Inflammatory macrophage treated with lipopolysaccharide for 4 hours (primary cell): ENCODE results near the gene TPD52L2.

Experiments
- DNase-seq: peaks from one replicate; pipeline ENCODE4 v3.0.0-alpha.2; 2020

TPD52L2 gene

GRCh38 chr20:63881451-63882226 is 16.6 kb downstream of the TPD52L2 start:
- DNase-seq = no peak

- DNase-seq = no peak
Observed at GRCh38 chr20:63882257-63883200, 17.5 kb downstream of the TPD52L2 start.

GRCh38 chr20:63883201-63883593 is 18.1 kb downstream of the TPD52L2 start:
- DNase-seq = no peak

GRCh38 chr20:63884506-63885263 is 19.6 kb downstream of the TPD52L2 start:
- DNase-seq = no peak

- DNase-seq = no peak
Observed at GRCh38 chr20:63885264-63886053, 20.4 kb downstream of the TPD52L2 start.

- no peak for DNase-seq
Observed at GRCh38 chr20:63886054-63886419, 21.0 kb downstream of the TPD52L2 start.

GRCh38 chr20:63886921-63887320 is 21.9 kb downstream of the TPD52L2 start:
- DNase-seq = no peak

GRCh38 chr20:63889241-63890200 is 24.5 kb downstream of the TPD52L2 start:
- DNase-seq = peak; percentile 93

GRCh38 chr20:63890201-63890576 is 25.1 kb downstream of the TPD52L2 start:
- peak; percentile 50 for DNase-seq

- no peak for DNase-seq
Observed at GRCh38 chr20:63890616-63891015, 25.5 kb downstream of the TPD52L2 start.

- no peak for DNase-seq
Observed at GRCh38 chr20:63891061-63892002, 26.3 kb downstream of the TPD52L2 start.

- no peak for DNase-seq
Observed at GRCh38 chr20:63892402-63892801, 27.3 kb downstream of the TPD52L2 start.

GRCh38 chr20:63893999-63894357 is 28.9 kb downstream of the TPD52L2 start:
- no peak for DNase-seq

- DNase-seq = peak; percentile 96
Observed at GRCh38 chr20:63894358-63895201, 29.5 kb downstream of the TPD52L2 start, which contains the start of gene DNAJC5. TSS of gene DNAJC5 (plus strand) at chr20:63895126. CDS start at chr20:63928346, 33,220 bp downstream.

GRCh38 chr20:63895202-63895951 is 30.3 kb downstream of the TPD52L2 start:
- DNase-seq = no peak

- DNase-seq = peak; percentile 71
Observed at GRCh38 chr20:63895952-63896263, 30.8 kb downstream of the TPD52L2 start.

GRCh38 chr20:63896264-63897105 is 31.4 kb downstream of the TPD52L2 start:
- peak; percentile 88 for DNase-seq
